K562 (cell line): Measurements from ENCODE around the gene NOM1. TPM values are rescaled to one million over a fixed set of nuclear protein-coding genes. Genes with fewer than 3 reads are reported as not detected.

Experiments
- ELF4 ChIP-seq: fragments of 450-650 bp; formaldehyde crosslinking; IDR thresholded peaks from 2 replicates; pipeline ENCODE4 v1.4.0; 2022; ENCODE audit warnings: missing genetic modification characterization
- EZH2 ChIP-seq: IDR thresholded peaks from 2 replicates; pipeline ENCODE4 v1.6.1; 2012; ENCODE audit warnings: low read depth, mild to moderate bottlenecking, inconsistent platforms, low read length, borderline replicate concordance
- HNRNPL ChIP-seq: fragments of 200-400 bp; formaldehyde crosslinking; IDR thresholded peaks from 2 replicates; pipeline ENCODE4 v1.6.1; 2017; ENCODE audit warnings: low read depth, mild to moderate bottlenecking, low read length
- ILF3 ChIP-seq: fragments of 450-650 bp; IDR thresholded peaks from 2 replicates; pipeline ENCODE4 v1.6.1; 2018; ENCODE audit warnings: antibody characterized with exemption, mild to moderate bottlenecking, moderate library complexity, borderline replicate concordance
- NR2C1 ChIP-seq, 2 experiments: fragments of 450-650 bp; IDR thresholded peaks; 2 replicates each; pipeline ENCODE4 v1.6.1; 2017; ENCODE audit warnings: mild to moderate bottlenecking in 2 of 2, antibody characterized with exemption in 1 of 2, inconsistent platforms in 1 of 2, missing compliant biosample characterization in 1 of 2, missing genetic modification characterization in 1 of 2
- PCBP2 ChIP-seq: fragments of 200-400 bp; formaldehyde crosslinking; IDR thresholded peaks from 2 replicates; pipeline ENCODE4 v1.6.1; 2018; ENCODE audit warnings: low read length, low read depth, mild to moderate bottlenecking, moderate library complexity; ENCODE audit not compliant: poor library complexity, severe bottlenecking
- SMC3 ChIP-seq: conservative IDR thresholded peaks from 2 replicates; pipeline ENCODE4 v1.6.1; 2011; ENCODE audit warnings: low read depth, low read length, improper control_type of control experiment; ENCODE audit not compliant: insufficient read depth
- ZNF12 ChIP-seq: sonication (generic); formaldehyde crosslinking; IDR thresholded peaks from 2 replicates; pipeline ENCODE4 v1.4.0; 2020; ENCODE audit warnings: mild to moderate bottlenecking, missing genetic modification reagents
- ZNF583 ChIP-seq: fragments of 250-450 bp; sonication (Bioruptor Pico); IDR thresholded peaks from 2 replicates; pipeline ENCODE4 v1.4.0; 2020
- ZNF699 ChIP-seq: fragments of 250-450 bp; sonication (Bioruptor Pico); IDR thresholded peaks from 2 replicates; pipeline ENCODE4 v1.8.0; 2021; ENCODE audit warnings: mild to moderate bottlenecking, moderate library complexity; ENCODE audit not compliant: insufficient replicate concordance
- polyA plus RNA-seq, 8 experiments: library from polyadenylated mRNA; depleted of rRNA in 4 of 8; stranded (reverse) in 5 of 8; unstranded in 3 of 8; fragments of >200 nt; fragmentation: Nextera tagmentation in 2 of 8; fragmentation: Illumina TruSeq in 1 of 8; extraction: Ambion mirVana in 2 of 8; extraction: Trizol in 1 of 8; gene quantifications; 2 replicates each; pipeline versions ENCODE4 v1.2.1 to v1.2.3, GENCODE V29; 2011 to 2014; ENCODE audit warnings: inconsistent platforms in 1 of 8, missing spikeins in 1 of 8
- total RNA-seq, 7 experiments: library from RNA; depleted of rRNA in 6 of 7; stranded (reverse); fragments of >200 nt in 6 of 7; fragmentation: Illumina TruSeq in 2 of 7; extraction: Trizol in 2 of 7; gene quantifications; 2 replicates each; pipeline versions ENCODE4 v1.2.1 to v1.2.3, GENCODE V29; 2011 to 2021; ENCODE audit warnings: low replicate concordance in 1 of 7
- TF ChIP-seq, protein P1 (sequence below): fragments of 450-650 bp; IDR thresholded peaks from 2 replicates; pipeline ENCODE4 v1.6.1; 2016; ENCODE audit warnings: mild to moderate bottlenecking, moderate library complexity
- TF ChIP-seq, protein P2 (sequence below): fragments of 250-450 bp; sonication (Bioruptor Pico); IDR thresholded peaks from 2 replicates; pipeline ENCODE4 v1.9.0; 2021; ENCODE audit warnings: mild to moderate bottlenecking, inconsistent platforms

Gene NOM1
- total and polyA plus RNA-seq, 9 of the 15 experiments (the other 6 are each of a cell fraction or from before 2014, with no cell fraction given) = 6.8 to 47.3 (median 37.4) TPM

DNA sequence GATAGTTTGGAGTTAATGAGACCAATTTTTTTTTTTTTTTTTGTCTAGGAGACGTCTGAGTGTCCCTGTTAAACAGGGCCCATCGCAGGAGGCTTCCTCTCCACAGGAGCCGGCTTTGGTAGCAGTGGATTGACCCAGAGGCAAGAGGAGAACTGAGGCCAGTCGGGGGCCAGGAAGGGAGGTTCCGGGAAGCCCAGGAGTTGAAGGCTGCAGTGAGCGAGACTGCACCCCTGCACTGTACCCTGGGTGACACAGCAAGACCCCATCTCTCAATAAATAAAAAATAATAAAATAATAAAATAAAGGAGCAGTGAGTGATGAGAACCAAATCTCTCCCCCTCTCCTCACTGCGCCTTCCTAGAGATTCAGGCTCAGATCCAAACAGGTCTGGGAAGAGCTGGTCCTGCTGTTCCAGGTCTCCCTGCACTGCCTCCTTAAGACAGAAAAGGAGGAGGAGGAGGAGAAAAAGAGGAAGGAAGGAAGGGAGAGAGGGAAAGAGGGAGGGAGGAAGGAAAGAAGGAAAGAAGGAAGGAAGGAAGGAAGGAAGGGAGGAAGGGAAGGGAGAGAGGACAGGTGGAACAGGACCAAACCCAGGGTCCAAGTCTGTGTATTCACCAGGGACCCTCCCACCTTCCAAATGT lies 57.4 kb downstream of the NOM1 start (continued):
- TF ChIP-seq PCBP2 (no peak), ELF4 (CRISPR knock-in tag) (peak; percentile 67; the same call in 1 of the 2 replicates), ZNF12 (CRISPR knock-in tag) (no peak), SMC3 (no peak), ZNF699 (no peak), HNRNPL (no peak), ZNF583 (no peak), ILF3 (no peak), NR2C1 (IDR thresholded peaks at IDR 0.05) (no peak), NR2C1 (tag; IDR thresholded peaks at IDR 0.05) (no peak), EZH2 (no peak)
- TF ChIP-seq, protein P1, sequence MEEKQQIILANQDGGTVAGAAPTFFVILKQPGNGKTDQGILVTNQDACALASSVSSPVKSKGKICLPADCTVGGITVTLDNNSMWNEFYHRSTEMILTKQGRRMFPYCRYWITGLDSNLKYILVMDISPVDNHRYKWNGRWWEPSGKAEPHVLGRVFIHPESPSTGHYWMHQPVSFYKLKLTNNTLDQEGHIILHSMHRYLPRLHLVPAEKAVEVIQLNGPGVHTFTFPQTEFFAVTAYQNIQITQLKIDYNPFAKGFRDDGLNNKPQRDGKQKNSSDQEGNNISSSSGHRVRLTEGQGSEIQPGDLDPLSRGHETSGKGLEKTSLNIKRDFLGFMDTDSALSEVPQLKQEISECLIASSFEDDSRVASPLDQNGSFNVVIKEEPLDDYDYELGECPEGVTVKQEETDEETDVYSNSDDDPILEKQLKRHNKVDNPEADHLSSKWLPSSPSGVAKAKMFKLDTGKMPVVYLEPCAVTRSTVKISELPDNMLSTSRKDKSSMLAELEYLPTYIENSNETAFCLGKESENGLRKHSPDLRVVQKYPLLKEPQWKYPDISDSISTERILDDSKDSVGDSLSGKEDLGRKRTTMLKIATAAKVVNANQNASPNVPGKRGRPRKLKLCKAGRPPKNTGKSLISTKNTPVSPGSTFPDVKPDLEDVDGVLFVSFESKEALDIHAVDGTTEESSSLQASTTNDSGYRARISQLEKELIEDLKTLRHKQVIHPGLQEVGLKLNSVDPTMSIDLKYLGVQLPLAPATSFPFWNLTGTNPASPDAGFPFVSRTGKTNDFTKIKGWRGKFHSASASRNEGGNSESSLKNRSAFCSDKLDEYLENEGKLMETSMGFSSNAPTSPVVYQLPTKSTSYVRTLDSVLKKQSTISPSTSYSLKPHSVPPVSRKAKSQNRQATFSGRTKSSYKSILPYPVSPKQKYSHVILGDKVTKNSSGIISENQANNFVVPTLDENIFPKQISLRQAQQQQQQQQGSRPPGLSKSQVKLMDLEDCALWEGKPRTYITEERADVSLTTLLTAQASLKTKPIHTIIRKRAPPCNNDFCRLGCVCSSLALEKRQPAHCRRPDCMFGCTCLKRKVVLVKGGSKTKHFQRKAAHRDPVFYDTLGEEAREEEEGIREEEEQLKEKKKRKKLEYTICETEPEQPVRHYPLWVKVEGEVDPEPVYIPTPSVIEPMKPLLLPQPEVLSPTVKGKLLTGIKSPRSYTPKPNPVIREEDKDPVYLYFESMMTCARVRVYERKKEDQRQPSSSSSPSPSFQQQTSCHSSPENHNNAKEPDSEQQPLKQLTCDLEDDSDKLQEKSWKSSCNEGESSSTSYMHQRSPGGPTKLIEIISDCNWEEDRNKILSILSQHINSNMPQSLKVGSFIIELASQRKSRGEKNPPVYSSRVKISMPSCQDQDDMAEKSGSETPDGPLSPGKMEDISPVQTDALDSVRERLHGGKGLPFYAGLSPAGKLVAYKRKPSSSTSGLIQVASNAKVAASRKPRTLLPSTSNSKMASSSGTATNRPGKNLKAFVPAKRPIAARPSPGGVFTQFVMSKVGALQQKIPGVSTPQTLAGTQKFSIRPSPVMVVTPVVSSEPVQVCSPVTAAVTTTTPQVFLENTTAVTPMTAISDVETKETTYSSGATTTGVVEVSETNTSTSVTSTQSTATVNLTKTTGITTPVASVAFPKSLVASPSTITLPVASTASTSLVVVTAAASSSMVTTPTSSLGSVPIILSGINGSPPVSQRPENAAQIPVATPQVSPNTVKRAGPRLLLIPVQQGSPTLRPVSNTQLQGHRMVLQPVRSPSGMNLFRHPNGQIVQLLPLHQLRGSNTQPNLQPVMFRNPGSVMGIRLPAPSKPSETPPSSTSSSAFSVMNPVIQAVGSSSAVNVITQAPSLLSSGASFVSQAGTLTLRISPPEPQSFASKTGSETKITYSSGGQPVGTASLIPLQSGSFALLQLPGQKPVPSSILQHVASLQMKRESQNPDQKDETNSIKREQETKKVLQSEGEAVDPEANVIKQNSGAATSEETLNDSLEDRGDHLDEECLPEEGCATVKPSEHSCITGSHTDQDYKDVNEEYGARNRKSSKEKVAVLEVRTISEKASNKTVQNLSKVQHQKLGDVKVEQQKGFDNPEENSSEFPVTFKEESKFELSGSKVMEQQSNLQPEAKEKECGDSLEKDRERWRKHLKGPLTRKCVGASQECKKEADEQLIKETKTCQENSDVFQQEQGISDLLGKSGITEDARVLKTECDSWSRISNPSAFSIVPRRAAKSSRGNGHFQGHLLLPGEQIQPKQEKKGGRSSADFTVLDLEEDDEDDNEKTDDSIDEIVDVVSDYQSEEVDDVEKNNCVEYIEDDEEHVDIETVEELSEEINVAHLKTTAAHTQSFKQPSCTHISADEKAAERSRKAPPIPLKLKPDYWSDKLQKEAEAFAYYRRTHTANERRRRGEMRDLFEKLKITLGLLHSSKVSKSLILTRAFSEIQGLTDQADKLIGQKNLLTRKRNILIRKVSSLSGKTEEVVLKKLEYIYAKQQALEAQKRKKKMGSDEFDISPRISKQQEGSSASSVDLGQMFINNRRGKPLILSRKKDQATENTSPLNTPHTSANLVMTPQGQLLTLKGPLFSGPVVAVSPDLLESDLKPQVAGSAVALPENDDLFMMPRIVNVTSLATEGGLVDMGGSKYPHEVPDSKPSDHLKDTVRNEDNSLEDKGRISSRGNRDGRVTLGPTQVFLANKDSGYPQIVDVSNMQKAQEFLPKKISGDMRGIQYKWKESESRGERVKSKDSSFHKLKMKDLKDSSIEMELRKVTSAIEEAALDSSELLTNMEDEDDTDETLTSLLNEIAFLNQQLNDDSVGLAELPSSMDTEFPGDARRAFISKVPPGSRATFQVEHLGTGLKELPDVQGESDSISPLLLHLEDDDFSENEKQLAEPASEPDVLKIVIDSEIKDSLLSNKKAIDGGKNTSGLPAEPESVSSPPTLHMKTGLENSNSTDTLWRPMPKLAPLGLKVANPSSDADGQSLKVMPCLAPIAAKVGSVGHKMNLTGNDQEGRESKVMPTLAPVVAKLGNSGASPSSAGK = no peak
- TF ChIP-seq, protein P2, sequence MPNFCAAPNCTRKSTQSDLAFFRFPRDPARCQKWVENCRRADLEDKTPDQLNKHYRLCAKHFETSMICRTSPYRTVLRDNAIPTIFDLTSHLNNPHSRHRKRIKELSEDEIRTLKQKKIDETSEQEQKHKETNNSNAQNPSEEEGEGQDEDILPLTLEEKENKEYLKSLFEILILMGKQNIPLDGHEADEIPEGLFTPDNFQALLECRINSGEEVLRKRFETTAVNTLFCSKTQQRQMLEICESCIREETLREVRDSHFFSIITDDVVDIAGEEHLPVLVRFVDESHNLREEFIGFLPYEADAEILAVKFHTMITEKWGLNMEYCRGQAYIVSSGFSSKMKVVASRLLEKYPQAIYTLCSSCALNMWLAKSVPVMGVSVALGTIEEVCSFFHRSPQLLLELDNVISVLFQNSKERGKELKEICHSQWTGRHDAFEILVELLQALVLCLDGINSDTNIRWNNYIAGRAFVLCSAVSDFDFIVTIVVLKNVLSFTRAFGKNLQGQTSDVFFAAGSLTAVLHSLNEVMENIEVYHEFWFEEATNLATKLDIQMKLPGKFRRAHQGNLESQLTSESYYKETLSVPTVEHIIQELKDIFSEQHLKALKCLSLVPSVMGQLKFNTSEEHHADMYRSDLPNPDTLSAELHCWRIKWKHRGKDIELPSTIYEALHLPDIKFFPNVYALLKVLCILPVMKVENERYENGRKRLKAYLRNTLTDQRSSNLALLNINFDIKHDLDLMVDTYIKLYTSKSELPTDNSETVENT (CRISPR knock-in tag) = no peak
